Measurements from ENCODE around the gene SERPINE3. TPM values are rescaled to one million over a fixed set of nuclear protein-coding genes. Genes with fewer than 3 reads are reported as not detected.

Gene SERPINE3
- total RNA-seq, 1 experiment from 2014 or later = not detected

- no peaks in the 10 kb centered on the region for H3K4me1 ChIP-seq (replicated peaks)
- no peak overlapping the region for H3K27ac ChIP-seq
- H3K9me3 ChIP-seq (replicated peaks) = no peaks in the 10 kb centered on the region
- no peaks in the 10 kb centered on the region for H3K36me3 ChIP-seq
- no peaks in the 10 kb centered on the region for H3K27me3 ChIP-seq (replicated peaks)
- no peak for DNase-seq (ENCODE audit: low read depth in 1 of 2, low spot score in 2 of 2)
- H3K4me3 ChIP-seq = no peak overlapping the region
Observed at GRCh38 chr13:51333826-51334225, 5.7 kb upstream of the SERPINE3 start.

DNA sequence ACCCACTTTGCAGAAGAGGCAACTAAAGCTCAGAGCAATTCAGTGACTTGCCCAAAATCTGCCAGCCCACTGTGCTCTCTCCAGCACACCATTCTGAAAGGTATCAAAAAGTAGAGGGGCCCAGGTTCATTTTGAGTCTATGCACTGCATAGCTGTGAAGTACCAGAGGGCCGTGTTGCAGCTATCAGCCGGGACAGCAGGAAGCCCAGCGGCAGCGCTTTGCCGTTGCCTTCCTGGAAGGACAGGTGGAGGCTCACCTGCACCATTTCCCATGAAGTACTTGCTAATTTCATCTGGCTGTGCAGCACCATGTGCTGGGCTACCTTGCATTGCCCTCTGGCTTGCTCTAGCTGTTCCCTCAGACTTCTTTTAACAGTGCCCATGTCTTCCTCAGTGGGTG, 2.7 kb upstream of the SERPINE3 start:
- Histone ChIP-seq H3K27ac (no peak overlapping the region), H3K27me3 (replicated peaks) (no peaks in the 10 kb centered on the region), H3K4me3 (no peak overlapping the region), H3K4me1 (replicated peaks) (no peaks in the 10 kb centered on the region), H3K36me3 (no peaks in the 10 kb centered on the region), H3K9me3 (replicated peaks) (no peaks in the 10 kb centered on the region)
- no peak for DNase-seq (ENCODE audit: low read depth in 1 of 2, low spot score in 2 of 2)

- Histone ChIP-seq H3K27ac (no peak overlapping the region), H3K4me1 (replicated peaks) (no peaks in the 10 kb centered on the region), H3K9me3 (replicated peaks) (no peaks in the 10 kb centered on the region), H3K36me3 (no peaks in the 10 kb centered on the region), H3K4me3 (no peak overlapping the region), H3K27me3 (replicated peaks) (no peaks in the 10 kb centered on the region)
- DNase-seq (ENCODE audit: low read depth in 1 of 2, low spot score in 2 of 2) = no peak
Observed at GRCh38 chr13:51339952-51340732, 651 bp downstream of the SERPINE3 start.

DNA sequence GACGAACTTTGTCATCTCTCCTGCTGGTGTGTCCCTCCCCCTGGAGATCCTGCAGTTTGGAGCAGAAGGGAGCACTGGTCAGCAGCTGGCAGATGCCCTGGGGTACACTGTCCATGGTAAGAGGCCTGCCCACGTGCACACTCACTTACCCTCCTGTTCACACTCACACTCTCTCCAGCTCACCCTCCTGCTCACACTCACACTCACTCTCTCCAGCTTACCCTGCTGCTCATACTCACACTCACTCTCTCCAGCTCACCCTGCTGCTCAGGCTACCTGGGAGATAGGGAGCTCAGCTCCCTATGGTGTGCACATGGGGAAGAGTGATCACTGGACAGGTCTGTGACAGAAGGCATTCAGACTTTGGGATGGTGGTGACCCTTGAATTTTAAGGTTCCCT, 1.7 kb downstream of the SERPINE3 start:
- H3K27ac ChIP-seq = no peak overlapping the region
- no peak overlapping the region for H3K4me3 ChIP-seq
- no peaks in the 10 kb centered on the region for H3K9me3 ChIP-seq (replicated peaks)
- H3K4me1 ChIP-seq (replicated peaks) = no peaks in the 10 kb centered on the region
- H3K27me3 ChIP-seq (replicated peaks) = no peaks in the 10 kb centered on the region
- no peak for DNase-seq (ENCODE audit: low read depth in 1 of 2, low spot score in 2 of 2)
- no peaks in the 10 kb centered on the region for H3K36me3 ChIP-seq

DNA sequence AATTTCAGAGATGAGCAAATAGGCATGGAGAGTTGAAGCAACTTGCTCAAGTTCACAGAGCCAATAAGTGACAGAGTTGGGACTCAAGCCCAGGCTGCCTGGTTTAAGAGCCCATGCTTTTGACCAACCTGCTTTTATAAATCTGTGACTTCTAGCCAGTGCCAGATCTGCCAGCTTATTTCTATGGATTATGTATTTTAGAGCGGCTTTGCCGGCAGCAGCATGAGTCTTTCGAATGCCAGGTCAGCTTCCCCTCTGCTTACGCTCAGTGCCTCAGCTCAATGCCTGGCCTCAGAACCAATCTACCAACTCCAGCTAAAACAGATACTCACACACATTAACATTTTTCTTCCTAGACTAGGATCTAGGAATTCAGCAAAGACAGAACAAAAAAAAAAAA, 2.3 kb downstream of the SERPINE3 start:
- H3K36me3 ChIP-seq = no peaks in the 10 kb centered on the region
- no peaks in the 10 kb centered on the region for H3K27me3 ChIP-seq (replicated peaks)
- no peak overlapping the region for H3K4me3 ChIP-seq
- no peaks in the 10 kb centered on the region for H3K9me3 ChIP-seq (replicated peaks)
- no peaks in the 10 kb centered on the region for H3K4me1 ChIP-seq (replicated peaks)
- H3K27ac ChIP-seq = no peak overlapping the region
- no peak for DNase-seq (ENCODE audit: low read depth in 1 of 2, low spot score in 2 of 2)

GRCh38 chr13:51342706-51343105, 3.2 kb downstream of the SERPINE3 start:
- no peaks in the 10 kb centered on the region for H3K27me3 ChIP-seq (replicated peaks)
- DNase-seq (ENCODE audit: low read depth in 1 of 2, low spot score in 2 of 2) = no peak
- no peaks in the 10 kb centered on the region for H3K4me1 ChIP-seq (replicated peaks)
- no peaks in the 10 kb centered on the region for H3K36me3 ChIP-seq
- no peak overlapping the region for H3K27ac ChIP-seq
- no peak overlapping the region for H3K4me3 ChIP-seq
- H3K9me3 ChIP-seq (replicated peaks) = no peaks in the 10 kb centered on the region

- Histone ChIP-seq H3K27me3 (replicated peaks) (no peaks in the 10 kb centered on the region), H3K36me3 (no peaks in the 10 kb centered on the region), H3K9me3 (replicated peaks) (no peaks in the 10 kb centered on the region), H3K27ac (no peak overlapping the region), H3K4me1 (replicated peaks) (no peaks in the 10 kb centered on the region), H3K4me3 (no peak overlapping the region)
- no peak for DNase-seq (ENCODE audit: low read depth in 1 of 2, low spot score in 2 of 2)
Observed at GRCh38 chr13:51343475-51343874, 4.0 kb downstream of the SERPINE3 start.

GRCh38 chr13:51346397-51346796, 6.9 kb downstream of the SERPINE3 start:
- H3K4me3 ChIP-seq = no peak overlapping the region
- no peaks in the 10 kb centered on the region for H3K9me3 ChIP-seq (replicated peaks)
- no peaks in the 10 kb centered on the region for H3K27me3 ChIP-seq (replicated peaks)
- H3K36me3 ChIP-seq = no peaks in the 10 kb centered on the region
- H3K27ac ChIP-seq = no peak overlapping the region
- no peak for DNase-seq (ENCODE audit: low read depth in 1 of 2, low spot score in 2 of 2)
- no peaks in the 10 kb centered on the region for H3K4me1 ChIP-seq (replicated peaks)

GRCh38 chr13:51347099-51347498, 7.6 kb downstream of the SERPINE3 start:
- Histone ChIP-seq H3K27ac (no peak overlapping the region), H3K36me3 (no peaks in the 10 kb centered on the region), H3K27me3 (replicated peaks) (no peaks in the 10 kb centered on the region), H3K9me3 (replicated peaks) (no peaks in the 10 kb centered on the region), H3K4me1 (replicated peaks) (no peaks in the 10 kb centered on the region), H3K4me3 (no peak overlapping the region)
- no peak for DNase-seq (ENCODE audit: low read depth in 1 of 2, low spot score in 2 of 2)

DNA sequence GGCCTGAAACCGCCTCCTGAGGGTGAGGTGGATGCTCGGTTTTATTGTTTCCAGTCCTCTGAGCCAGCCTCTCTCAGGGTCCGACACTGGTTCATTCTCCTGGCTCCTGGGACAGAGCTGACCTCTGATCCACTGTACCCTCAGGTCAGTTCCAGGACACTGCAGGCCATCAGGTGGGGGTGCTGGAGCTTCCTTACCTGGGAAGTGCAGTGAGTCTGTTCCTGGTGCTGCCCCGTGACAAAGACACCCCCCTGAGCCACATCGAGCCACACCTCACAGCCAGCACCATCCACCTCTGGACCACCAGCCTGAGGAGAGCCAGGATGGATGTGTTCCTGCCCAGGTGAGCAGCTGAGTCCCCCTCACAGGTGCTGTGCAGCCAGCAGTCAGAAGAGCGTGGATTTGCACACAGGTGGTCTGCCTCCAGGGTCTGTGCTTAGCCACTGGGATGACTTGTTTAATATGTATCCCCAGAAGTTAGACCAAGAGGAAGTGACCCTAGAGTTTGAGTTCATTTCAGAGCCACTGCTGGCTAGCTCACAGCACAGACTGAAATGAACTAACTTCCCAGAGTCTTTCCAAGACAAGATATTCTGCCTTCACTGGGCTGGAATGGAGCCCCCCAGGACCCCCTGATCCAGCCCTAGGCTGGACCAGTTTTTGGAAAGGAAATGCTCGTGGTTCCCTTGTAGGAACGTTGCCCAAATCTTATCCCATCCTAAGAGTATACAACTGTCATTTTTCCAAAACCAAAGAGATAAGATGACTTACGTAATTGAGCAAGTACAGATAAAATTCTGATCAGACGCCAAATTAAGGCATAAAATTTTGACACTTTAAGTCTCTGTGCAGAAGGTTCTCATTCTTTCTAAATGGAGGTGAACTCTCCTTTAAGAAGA, 8.8 kb downstream of the SERPINE3 start:
- Histone ChIP-seq H3K36me3 (no peaks in the 10 kb centered on the region), H3K9me3 (replicated peaks) (no peaks in the 10 kb centered on the region), H3K4me1 (replicated peaks) (no peaks in the 10 kb centered on the region), H3K27me3 (replicated peaks) (no peaks in the 10 kb centered on the region), H3K4me3 (no peak overlapping the region), H3K27ac (no peak overlapping the region)
- DNase-seq (ENCODE audit: low read depth in 1 of 2, low spot score in 2 of 2) = no peak

GRCh38 chr13:51349016-51349415, 9.5 kb downstream of the SERPINE3 start:
- H3K27ac ChIP-seq = no peak overlapping the region
- no peaks in the 10 kb centered on the region for H3K9me3 ChIP-seq (replicated peaks)
- H3K36me3 ChIP-seq = no peaks in the 10 kb centered on the region
- no peaks in the 10 kb centered on the region for H3K4me1 ChIP-seq (replicated peaks)
- H3K4me3 ChIP-seq = no peak overlapping the region
- H3K27me3 ChIP-seq (replicated peaks) = no peaks in the 10 kb centered on the region
- no peak for DNase-seq (ENCODE audit: low read depth in 1 of 2, low spot score in 2 of 2)

DNA sequence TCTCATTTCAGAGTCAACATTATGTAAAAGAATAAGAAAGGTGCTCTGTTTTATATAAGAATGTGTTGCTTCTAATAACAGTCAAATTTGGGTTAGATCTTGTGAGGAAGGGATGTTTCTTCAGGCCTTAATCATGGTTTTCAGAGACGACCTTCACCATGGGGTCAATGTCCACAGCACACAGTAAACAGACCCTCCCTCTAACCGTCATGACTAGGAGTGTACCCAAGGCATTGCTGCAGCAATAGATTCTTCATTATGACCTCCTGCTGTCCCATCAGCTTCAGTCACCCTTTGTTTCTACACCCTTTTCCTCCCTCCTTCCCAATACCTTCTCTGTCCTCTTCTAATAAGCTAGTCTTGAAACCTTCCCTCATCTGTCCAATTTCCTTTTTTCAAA, 15.7 kb downstream of the SERPINE3 start:
- no peaks in the 10 kb centered on the region for H3K9me3 ChIP-seq (replicated peaks)
- DNase-seq (ENCODE audit: low read depth in 1 of 2, low spot score in 2 of 2) = no peak
- no peak overlapping the region for H3K4me3 ChIP-seq
- no peaks in the 10 kb centered on the region for H3K4me1 ChIP-seq (replicated peaks)
- no peaks in the 10 kb centered on the region for H3K27me3 ChIP-seq (replicated peaks)
- no peaks in the 10 kb centered on the region for H3K36me3 ChIP-seq
- no peak overlapping the region for H3K27ac ChIP-seq

DNA sequence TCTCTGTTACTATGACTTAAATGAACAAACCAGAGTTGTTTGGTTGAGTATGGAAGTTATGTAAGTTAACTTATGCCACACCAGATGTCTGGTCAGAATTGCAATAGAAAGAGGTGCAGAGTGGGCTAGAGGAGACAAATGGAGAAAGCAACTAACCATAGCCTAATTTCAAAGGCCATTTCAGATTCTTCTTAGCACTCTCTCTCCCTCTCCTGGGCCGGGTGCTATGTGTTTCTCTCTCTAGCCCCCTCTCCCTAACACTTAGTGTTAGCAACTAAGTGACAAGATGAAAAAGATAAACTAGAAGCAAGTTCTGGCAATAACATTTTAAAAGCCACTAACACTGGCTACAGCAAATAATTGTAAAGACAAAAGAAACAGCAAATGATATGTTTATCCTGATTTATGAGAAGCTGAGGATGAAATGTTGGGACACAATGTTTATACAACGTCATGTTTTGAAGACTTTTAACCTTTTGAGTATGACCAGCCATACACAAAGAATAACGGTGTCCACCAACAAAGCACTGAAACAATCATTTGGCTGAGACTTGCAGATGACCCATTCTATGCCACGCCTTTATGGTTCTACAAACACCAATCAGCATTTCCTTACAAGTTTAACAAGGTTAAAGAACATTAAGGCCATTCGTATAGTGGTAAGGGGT, 18.6 kb downstream of the SERPINE3 start:
- H3K27ac ChIP-seq = no peak overlapping the region
- no peaks in the 10 kb centered on the region for H3K27me3 ChIP-seq (replicated peaks)
- no peak overlapping the region for H3K4me3 ChIP-seq
- DNase-seq (ENCODE audit: low read depth in 1 of 2, low spot score in 2 of 2) = no peak
- no peaks in the 10 kb centered on the region for H3K4me1 ChIP-seq (replicated peaks)
- H3K36me3 ChIP-seq = 0 out of 2 replicates have a peak, but pooled peaks cover 4% of the 10 kb centered on the region
- no peaks in the 10 kb centered on the region for H3K9me3 ChIP-seq (replicated peaks)

GRCh38 chr13:51359352-51359751, 19.9 kb downstream of the SERPINE3 start:
- Histone ChIP-seq H3K36me3 (peaks cover 4% of the 10 kb centered on the region; the same call in 1 of the 2 replicates), H3K4me1 (replicated peaks) (peaks cover under 1% of the 10 kb centered on the region), H3K9me3 (replicated peaks) (no peaks in the 10 kb centered on the region), H3K4me3 (no peak overlapping the region), H3K27me3 (replicated peaks) (no peaks in the 10 kb centered on the region), H3K27ac (no peak overlapping the region)
- DNase-seq (ENCODE audit: low read depth in 1 of 2, low spot score in 2 of 2) = no peak
